Loucy (cell line): ENCODE results near the gene BZW2.

Experiments
- CTCF ChIP-seq: fragments of 200-600 bp; sonication (generic); conservative IDR thresholded peaks from 2 replicates; pipeline ENCODE4 v1.5.1; 2014; ENCODE audit warnings: mild to moderate bottlenecking, antibody characterized with exemption, low read length
- EZH2phosphoT487 ChIP-seq: fragments of 200-600 bp; IDR thresholded peaks from 2 replicates; pipeline ENCODE4 v1.6.1; 2018; ENCODE audit warnings: antibody characterized with exemption, mild to moderate bottlenecking, moderate library complexity, borderline replicate concordance

GRCh38 chr7:16606704-16607103, 39.3 kb upstream of the BZW2 start:
- TF ChIP-seq CTCF, result no peak
- no peak for TF ChIP-seq EZH2phosphoT487
